ENCODE data around the gene RAB43.
"Not testable (repeated sequence)": the region's sequence is repeated elsewhere in the genome, so short reads cannot be mapped to it uniquely, and the experiment has no call there.

The RAB43 gene

DNA sequence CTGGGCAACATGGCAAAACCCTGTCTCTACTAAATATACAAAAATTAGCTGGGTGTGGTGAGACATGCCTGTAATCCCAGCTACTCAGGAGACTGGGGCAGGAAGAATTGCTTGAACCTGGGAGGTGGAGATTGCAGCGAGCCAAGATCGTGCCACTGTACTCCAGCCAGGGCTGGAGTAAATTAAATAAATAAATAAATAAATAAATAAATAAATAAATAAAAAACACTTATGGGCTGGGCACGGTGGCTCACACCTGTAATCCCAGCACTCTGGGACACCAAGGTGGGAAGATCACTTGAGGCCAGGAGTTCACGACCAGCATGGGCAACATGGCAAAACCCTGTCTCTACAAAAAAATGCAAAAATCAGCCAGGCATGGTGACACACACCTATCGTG, 19.4 kb upstream of the RAB43 start:
- H4K91ac ChIP-seq (ENCODE audit: low read depth, low read length); H2AFZ ChIP-seq (ENCODE audit: insufficient read depth, low read length, poor library complexity); H3K79me2 ChIP-seq (ENCODE audit: control insufficient read depth, insufficient read depth, low read length, poor library complexity); H2BK120ac ChIP-seq (ENCODE audit: insufficient read depth, low read length, poor library complexity); H2BK12ac ChIP-seq (ENCODE audit: low read length); H3K4me1 ChIP-seq (ENCODE audit: control insufficient read depth in 1 of 2, insufficient read depth in 2 of 2, low read length in 2 of 2); H3K18ac ChIP-seq (ENCODE audit: low read length); H3K27me3 ChIP-seq (ENCODE audit: insufficient read depth, low read length); H3K23ac ChIP-seq (ENCODE audit: low read length); H3K9me3 ChIP-seq (ENCODE audit: insufficient read depth, low read depth, low read length); H3K79me1 ChIP-seq (ENCODE audit: low read length); H2BK5ac ChIP-seq (ENCODE audit: low read depth, low read length, poor library complexity); H4K12ac ChIP-seq (ENCODE audit: low read depth, low read length); H2AK5ac ChIP-seq (ENCODE audit: low read length); H3K27ac ChIP-seq (ENCODE audit: low read depth, low read length); DNase-seq; H3K4me2 ChIP-seq (ENCODE audit: low read length); H3K4me3 ChIP-seq (ENCODE audit: low read depth, low read length); H3K14ac ChIP-seq (ENCODE audit: low read length); H3K4ac ChIP-seq (ENCODE audit: low read depth, low read length); H4K8ac ChIP-seq (ENCODE audit: low read depth, low read length); H3K9ac ChIP-seq (ENCODE audit: low read length): not testable (repeated sequence)
- no CpG with 5 or more reads among the region's 5 CpGs for WGBS (ENCODE audit: extremely low coverage, insufficient coverage, insufficient read length)
- H3K36me3 ChIP-seq (ENCODE audit: control insufficient read depth in 1 of 2, insufficient read depth in 2 of 2, low read length in 2 of 2) = peaks cover 26 to 32% of the 10 kb centered on the region in 2 experiments

DNA sequence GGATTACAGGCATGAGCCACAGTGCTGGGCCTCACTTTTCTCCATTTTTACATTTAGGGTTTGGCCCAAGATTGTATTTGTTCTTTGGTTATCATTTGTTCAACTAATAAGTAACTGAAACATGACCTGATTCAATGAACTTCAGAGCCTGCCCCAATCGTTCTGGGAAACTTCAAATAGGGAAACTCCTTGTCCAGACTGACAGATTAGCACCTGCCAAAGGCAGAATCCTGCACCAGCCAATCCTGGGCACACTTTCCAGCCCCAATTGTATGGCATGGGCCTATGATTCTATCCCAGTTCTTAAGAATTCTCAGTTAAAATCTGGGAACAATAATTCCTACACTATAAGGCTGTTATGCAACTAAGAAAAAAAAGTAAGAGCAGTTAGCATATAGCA, 18.3 kb upstream of the RAB43 start:
- H3K4me1 ChIP-seq (ENCODE audit: control insufficient read depth in 1 of 2, insufficient read depth in 2 of 2, low read length in 2 of 2) = no peaks in the 10 kb centered on the region
- no CpG with 5 or more reads among the region's 1 CpG for WGBS (ENCODE audit: extremely low coverage, insufficient coverage, insufficient read length)

DNA sequence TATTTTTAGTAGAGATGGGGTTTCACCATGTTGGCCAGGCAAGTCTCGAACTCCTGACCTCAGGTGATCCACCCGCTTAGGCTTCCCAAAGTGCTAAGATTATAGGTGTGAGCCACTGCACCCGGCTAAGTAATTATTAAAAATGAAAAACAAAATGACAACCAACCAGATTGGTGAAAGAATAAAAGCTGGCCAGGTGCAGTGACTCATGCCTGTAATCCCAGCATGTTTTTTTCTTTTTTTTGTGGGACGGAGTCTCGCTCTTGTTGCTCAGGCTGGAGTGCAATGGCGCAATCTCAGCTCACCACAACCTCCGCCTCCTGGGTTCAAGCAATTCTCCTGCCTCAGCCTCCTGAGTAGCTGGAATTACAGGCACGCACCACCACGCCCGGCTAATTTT, 14.7 kb upstream of the RAB43 start:
- H3K36me3 ChIP-seq (ENCODE audit: control insufficient read depth in 1 of 2, insufficient read depth in 2 of 2, low read length in 2 of 2) = peaks cover 37 to 51% of the 10 kb centered on the region in 2 experiments
- DNase-seq = peak; percentile 57 to 83
- H3K4me3 ChIP-seq (ENCODE audit: low read depth, low read length); H3K79me2 ChIP-seq (ENCODE audit: control insufficient read depth, insufficient read depth, low read length, poor library complexity); H3K9me3 ChIP-seq (ENCODE audit: insufficient read depth, low read depth, low read length); H3K14ac ChIP-seq (ENCODE audit: low read length); H3K79me1 ChIP-seq (ENCODE audit: low read length); H2AK5ac ChIP-seq (ENCODE audit: low read length); H3K4ac ChIP-seq (ENCODE audit: low read depth, low read length); H2AFZ ChIP-seq (ENCODE audit: insufficient read depth, low read length, poor library complexity); H2BK120ac ChIP-seq (ENCODE audit: insufficient read depth, low read length, poor library complexity); H3K9ac ChIP-seq (ENCODE audit: low read length); H3K27ac ChIP-seq (ENCODE audit: low read depth, low read length); H3K23ac ChIP-seq (ENCODE audit: low read length); H3K27me3 ChIP-seq (ENCODE audit: insufficient read depth, low read length); H3K18ac ChIP-seq (ENCODE audit: low read length); H2BK12ac ChIP-seq (ENCODE audit: low read length); H3K4me2 ChIP-seq (ENCODE audit: low read length); H4K8ac ChIP-seq (ENCODE audit: low read depth, low read length); H2BK5ac ChIP-seq (ENCODE audit: low read depth, low read length, poor library complexity); H4K91ac ChIP-seq (ENCODE audit: low read depth, low read length); H4K12ac ChIP-seq (ENCODE audit: low read depth, low read length); H3K4me1 ChIP-seq (ENCODE audit: control insufficient read depth in 1 of 2, insufficient read depth in 2 of 2, low read length in 2 of 2): not testable (repeated sequence)
- WGBS (ENCODE audit: extremely low coverage, insufficient coverage, insufficient read length) = no CpG with 5 or more reads among the region's 10 CpGs

More for the DNA sequence above, 18.3 kb upstream of the RAB43 start:
- Histone ChIP-seq H2BK120ac (ENCODE audit: insufficient read depth, low read length, poor library complexity) (no peak overlapping the region), H3K18ac (ENCODE audit: low read length) (no peak overlapping the region), H4K8ac (ENCODE audit: low read depth, low read length) (no peak overlapping the region), H3K4me3 (ENCODE audit: low read depth, low read length) (no peak overlapping the region), H3K36me3 (ENCODE audit: control insufficient read depth in 1 of 2, insufficient read depth in 2 of 2, low read length in 2 of 2) (peaks cover 18 to 33% of the 10 kb centered on the region in 2 experiments), H2BK12ac (ENCODE audit: low read length) (no peak overlapping the region), H2AK5ac (ENCODE audit: low read length) (no peak overlapping the region), H2BK5ac (ENCODE audit: low read depth, low read length, poor library complexity) (no peak overlapping the region), H3K23ac (ENCODE audit: low read length) (no peak overlapping the region), H2AFZ (ENCODE audit: insufficient read depth, low read length, poor library complexity) (no peak overlapping the region), H3K14ac (ENCODE audit: low read length) (no peak overlapping the region), H3K9ac (ENCODE audit: low read length) (no peak overlapping the region), H4K91ac (ENCODE audit: low read depth, low read length) (no peak overlapping the region), H3K9me3 (ENCODE audit: insufficient read depth, low read depth, low read length) (no peaks in the 10 kb centered on the region), H4K12ac (ENCODE audit: low read depth, low read length) (no peak overlapping the region), H3K27ac (ENCODE audit: low read depth, low read length) (no peak overlapping the region), H3K4ac (ENCODE audit: low read depth, low read length) (no peak overlapping the region), H3K79me2 (ENCODE audit: control insufficient read depth, insufficient read depth, low read length, poor library complexity) (no peaks in the 10 kb centered on the region), H3K79me1 (ENCODE audit: low read length) (no peaks in the 10 kb centered on the region), H3K27me3 (ENCODE audit: insufficient read depth, low read length) (no peaks in the 10 kb centered on the region), H3K4me2 (ENCODE audit: low read length) (no peak overlapping the region)
- no peak for DNase-seq

DNA sequence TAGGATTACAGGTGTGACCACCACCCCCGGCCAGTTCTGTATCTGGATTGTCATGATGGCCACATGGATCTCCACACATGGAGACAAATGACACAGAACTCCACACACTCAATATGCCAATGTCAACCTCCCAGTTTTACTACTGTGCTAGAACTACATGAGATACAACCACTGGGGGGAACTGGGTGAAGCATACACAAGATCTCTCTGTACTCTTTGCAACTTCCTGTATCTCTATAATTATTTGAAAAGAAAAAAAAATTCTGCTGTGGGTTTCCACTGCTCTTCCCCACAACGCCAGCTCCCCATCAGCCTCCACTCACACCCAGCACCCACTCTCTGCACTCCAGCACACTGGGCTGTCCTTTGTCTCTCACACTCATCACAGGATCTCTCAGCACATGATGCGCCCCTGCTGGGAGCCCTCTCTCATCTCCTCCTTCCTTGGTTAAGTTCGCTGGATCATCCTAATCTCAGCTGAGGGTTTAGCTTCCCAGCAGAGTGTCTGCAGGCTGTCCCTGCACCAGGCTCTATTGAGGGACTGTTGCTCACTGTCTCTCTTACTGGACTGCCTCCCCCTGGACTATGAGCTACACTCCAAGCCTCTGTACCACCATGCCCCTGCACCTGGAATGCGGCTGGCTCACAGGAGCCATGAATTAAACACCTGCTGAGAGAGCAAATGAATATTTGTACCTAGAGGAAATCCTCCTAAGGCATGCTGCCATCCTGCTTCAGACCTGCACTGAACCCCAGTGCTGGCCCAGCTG, 10.7 kb upstream of the RAB43 start:
- Histone ChIP-seq H3K9ac (ENCODE audit: low read length) (no peak overlapping the region), H3K27ac (ENCODE audit: low read depth, low read length) (no peak overlapping the region), H3K18ac (ENCODE audit: low read length) (no peak overlapping the region), H3K4me2 (ENCODE audit: low read length) (no peak overlapping the region), H3K4me3 (ENCODE audit: low read depth, low read length) (no peak overlapping the region), H2BK120ac (ENCODE audit: insufficient read depth, low read length, poor library complexity) (no peak overlapping the region), H2BK12ac (ENCODE audit: low read length) (no peak overlapping the region), H3K23ac (ENCODE audit: low read length) (no peak overlapping the region), H3K4me1 (ENCODE audit: control insufficient read depth in 1 of 2, insufficient read depth in 2 of 2, low read length in 2 of 2) (no peaks in the 10 kb centered on the region), H3K27me3 (ENCODE audit: insufficient read depth, low read length) (no peaks in the 10 kb centered on the region), H2BK5ac (ENCODE audit: low read depth, low read length, poor library complexity) (no peak overlapping the region), H4K12ac (ENCODE audit: low read depth, low read length) (no peak overlapping the region), H3K79me1 (ENCODE audit: low read length) (no peaks in the 10 kb centered on the region), H3K79me2 (ENCODE audit: control insufficient read depth, insufficient read depth, low read length, poor library complexity) (no peaks in the 10 kb centered on the region), H3K36me3 (ENCODE audit: control insufficient read depth in 1 of 2, insufficient read depth in 2 of 2, low read length in 2 of 2) (peaks cover 55 to 58% of the 10 kb centered on the region in 2 experiments), H3K4ac (ENCODE audit: low read depth, low read length) (no peak overlapping the region), H4K91ac (ENCODE audit: low read depth, low read length) (no peak overlapping the region), H3K14ac (ENCODE audit: low read length) (no peak overlapping the region), H3K9me3 (ENCODE audit: insufficient read depth, low read depth, low read length) (peaks cover 3% of the 10 kb centered on the region), H2AFZ (ENCODE audit: insufficient read depth, low read length, poor library complexity) (no peak overlapping the region), H4K8ac (ENCODE audit: low read depth, low read length) (no peak overlapping the region), H2AK5ac (ENCODE audit: low read length) (no peak overlapping the region)
- no peak for DNase-seq
- WGBS (ENCODE audit: extremely low coverage, insufficient coverage, insufficient read length) = no CpG with 5 or more reads among the region's 5 CpGs

All from trophoblast cell (in vitro differentiated cells and primary cell).